NT2/D1 (cell line): ENCODE measurements around the gene SEMA3C.

Experiments
- DNase-seq: peaks from one replicate; pipeline ENCODE4 v3.0.0-alpha.2; 2011; ENCODE audit warnings: low read depth, low spot score
- H3K27me3 ChIP-seq: 2 replicates; pipeline ENCODE4 v1.6.0; 2011; ENCODE audit warnings: mild to moderate bottlenecking; ENCODE audit not compliant: insufficient read length, insufficient read depth
- H3K36me3 ChIP-seq: 2 replicates; pipeline ENCODE4 v1.6.1; 2011; ENCODE audit warnings: mild to moderate bottlenecking, low read length, mixed read lengths; ENCODE audit not compliant: insufficient read depth, insufficient read length
- H3K4me1 ChIP-seq: 2 replicates; pipeline ENCODE4 v1.5.1; 2011; ENCODE audit not compliant: insufficient read depth, insufficient read length
- H3K4me3 ChIP-seq: 2 replicates; pipeline ENCODE4 v1.5.1; 2011; ENCODE audit warnings: low read depth; ENCODE audit not compliant: insufficient read length
- H3K9ac ChIP-seq: 2 replicates; pipeline ENCODE4 v1.6.0; 2011; ENCODE audit warnings: low read depth; ENCODE audit not compliant: insufficient read length
- H3K9me3 ChIP-seq: 2 replicates; pipeline ENCODE4 v1.5.1; 2011; ENCODE audit warnings: mild to moderate bottlenecking, low read length; ENCODE audit not compliant: insufficient read depth
- SUZ12 ChIP-seq: IDR thresholded peaks from 2 replicates; pipeline ENCODE4 v1.6.1; 2011; ENCODE audit not compliant: insufficient read length, insufficient read depth; ENCODE audit errors: extremely low read depth
- YY1 ChIP-seq: IDR thresholded peaks from 2 replicates; pipeline ENCODE4 v1.6.1; 2011; ENCODE audit not compliant: insufficient read length, insufficient read depth
- ZNF274 ChIP-seq: IDR thresholded peaks from 2 replicates; pipeline ENCODE4 v1.6.1; 2011; ENCODE audit warnings: mild to moderate bottlenecking, low read depth, low read length

SEMA3C gene

DNA sequence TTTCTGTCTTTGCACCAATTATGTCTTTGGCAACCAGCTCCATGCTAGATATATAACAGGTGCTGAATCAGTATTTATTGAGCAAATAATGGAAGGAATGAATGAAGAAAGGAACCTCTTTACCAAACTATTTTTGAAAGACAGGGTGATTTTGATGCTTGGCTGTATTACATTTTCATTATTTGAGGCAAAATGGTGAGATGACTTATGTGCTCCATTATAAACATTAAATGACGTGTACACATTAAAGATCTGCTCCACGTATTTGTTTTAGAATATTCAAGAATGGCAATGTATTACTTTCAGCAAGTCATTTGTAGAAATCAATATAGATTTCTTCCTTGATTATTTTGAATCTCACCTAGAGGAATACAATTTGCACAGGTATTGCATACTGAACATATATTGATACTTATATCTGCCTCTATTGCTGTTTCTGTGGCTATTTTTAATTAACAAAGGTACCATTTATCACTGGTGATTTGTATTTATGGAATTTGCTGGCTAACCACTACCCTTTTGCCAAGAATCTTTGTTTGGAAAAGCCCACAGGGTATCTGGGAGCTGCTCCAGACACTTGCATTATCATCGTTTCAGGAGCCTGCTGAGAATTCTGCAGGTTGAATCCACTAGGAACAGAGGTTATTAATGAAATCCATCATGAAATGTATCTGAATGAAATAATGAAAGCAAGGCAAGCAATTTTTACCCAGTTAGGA, 92.2 kb downstream of the SEMA3C start:
- Histone ChIP-seq H3K9me3 (no peaks in the 10 kb centered on the region), H3K9ac (no peak overlapping the region), H3K4me1 (no peaks in the 10 kb centered on the region), H3K4me3 (no peak overlapping the region), H3K27me3 (no peaks in the 10 kb centered on the region), H3K36me3 (no peaks in the 10 kb centered on the region)
- DNase-seq: no peak
- TF ChIP-seq YY1 (no peak), ZNF274 (no peak), SUZ12 (no peak)

DNA sequence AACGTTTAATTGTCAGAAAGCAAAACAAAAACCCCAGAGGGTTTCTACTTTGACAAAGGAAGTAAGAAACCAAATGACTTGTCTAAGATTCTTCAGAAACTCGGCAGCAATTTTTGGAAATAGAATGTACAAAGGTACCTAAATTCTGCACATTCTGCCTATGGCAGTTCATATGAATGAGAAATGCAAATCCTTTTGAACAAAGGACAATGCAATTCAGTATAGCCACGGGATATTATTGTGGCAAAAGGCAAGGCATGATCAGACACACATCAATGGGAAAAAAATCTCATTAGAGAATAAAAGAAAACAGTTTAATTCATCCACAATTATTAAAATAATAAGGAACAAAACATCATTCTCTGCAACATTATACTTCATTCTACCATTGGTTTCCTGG, 93.4 kb downstream of the SEMA3C start:
- Histone ChIP-seq H3K27me3 (no peaks in the 10 kb centered on the region), H3K4me3 (no peak overlapping the region), H3K36me3 (no peaks in the 10 kb centered on the region), H3K4me1 (no peaks in the 10 kb centered on the region), H3K9me3 (no peaks in the 10 kb centered on the region), H3K9ac (no peak overlapping the region)
- DNase-seq: no peak
- no peak for TF ChIP-seq SUZ12
- no peak for TF ChIP-seq ZNF274
- TF ChIP-seq YY1: no peak

DNA sequence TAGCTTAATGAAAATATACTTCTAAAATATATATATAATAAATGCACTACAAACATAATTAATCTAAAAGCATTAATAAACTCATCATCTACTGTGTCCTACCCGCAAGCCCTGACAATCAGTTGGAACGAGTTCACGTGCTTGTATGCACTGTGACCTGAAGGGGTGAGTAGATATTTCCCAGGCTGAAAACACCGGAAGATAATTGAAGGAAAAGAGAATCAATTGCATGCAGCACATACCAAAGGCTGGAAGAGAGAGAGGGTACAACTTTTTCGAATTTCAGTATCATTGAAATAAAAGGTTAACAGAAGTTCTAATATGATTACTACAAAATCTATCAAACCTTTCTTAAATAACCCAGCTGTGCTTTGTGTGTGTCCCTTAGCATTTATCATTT, 94.6 kb downstream of the SEMA3C start:
- no peaks in the 10 kb centered on the region for H3K4me1 ChIP-seq
- H3K9me3 ChIP-seq: no peaks in the 10 kb centered on the region
- no peak overlapping the region for H3K4me3 ChIP-seq
- no peak for DNase-seq
- no peaks in the 10 kb centered on the region for H3K27me3 ChIP-seq
- no peak for TF ChIP-seq ZNF274
- no peak for TF ChIP-seq SUZ12
- TF ChIP-seq YY1: no peak
- H3K9ac ChIP-seq: no peak overlapping the region
- H3K36me3 ChIP-seq: no peaks in the 10 kb centered on the region

DNA sequence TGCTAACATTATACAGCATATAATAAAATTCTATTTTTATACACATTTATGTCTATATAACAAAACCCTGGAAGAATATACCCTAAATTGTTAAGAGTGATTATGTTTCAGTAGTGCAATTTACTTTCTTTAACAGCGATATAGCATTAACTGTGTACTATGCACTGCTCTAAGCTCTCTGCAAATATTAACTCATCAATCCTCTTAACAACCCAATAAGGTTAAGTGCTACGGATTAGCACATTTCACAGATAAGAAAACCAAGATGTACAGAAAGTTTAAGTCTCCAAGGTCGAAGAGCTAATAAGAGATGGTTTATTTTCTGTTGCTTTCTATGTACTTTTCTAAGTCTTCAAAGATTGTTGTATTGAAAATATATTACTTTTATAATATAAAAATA, 95.8 kb downstream of the SEMA3C start:
- TF ChIP-seq YY1: no peak
- TF ChIP-seq SUZ12: no peak
- no peak for TF ChIP-seq ZNF274
- no peaks in the 10 kb centered on the region for H3K27me3 ChIP-seq
- no peak overlapping the region for H3K9ac ChIP-seq
- no peaks in the 10 kb centered on the region for H3K4me1 ChIP-seq
- H3K36me3 ChIP-seq: no peaks in the 10 kb centered on the region
- no peak overlapping the region for H3K4me3 ChIP-seq
- no peak for DNase-seq
- H3K9me3 ChIP-seq: no peaks in the 10 kb centered on the region

DNA sequence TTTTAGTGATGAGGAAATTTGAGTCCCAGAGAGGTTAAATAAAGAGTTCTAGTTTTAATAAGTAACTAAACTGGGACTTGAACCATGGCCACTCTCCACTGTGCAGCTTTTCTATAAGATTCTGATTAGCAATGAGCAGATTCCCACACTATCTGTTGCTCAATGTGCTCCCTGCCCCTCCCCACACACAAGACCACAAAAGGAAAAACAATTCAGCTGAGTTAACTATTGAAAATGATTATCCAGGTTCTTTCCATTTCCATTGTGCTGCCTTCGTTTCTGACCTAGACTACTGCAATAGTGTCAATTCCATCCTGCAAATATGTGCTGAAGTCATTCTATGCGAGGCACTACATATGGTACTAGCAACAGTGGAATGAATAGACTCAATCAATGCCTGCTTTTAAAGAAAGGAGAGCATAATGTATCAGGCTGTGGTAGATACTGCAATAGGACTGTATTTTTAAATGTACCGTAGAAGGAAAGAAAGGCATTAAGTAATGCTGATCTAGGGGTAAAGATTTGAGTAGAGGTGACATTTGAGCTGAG, 97.0 kb downstream of the SEMA3C start:
- Histone ChIP-seq H3K9me3 (no peaks in the 10 kb centered on the region), H3K4me1 (no peaks in the 10 kb centered on the region), H3K4me3 (no peak overlapping the region), H3K36me3 (no peaks in the 10 kb centered on the region), H3K9ac (no peak overlapping the region), H3K27me3 (no peaks in the 10 kb centered on the region)
- DNase-seq: no peak
- TF ChIP-seq ZNF274: no peak
- no peak for TF ChIP-seq YY1

DNA sequence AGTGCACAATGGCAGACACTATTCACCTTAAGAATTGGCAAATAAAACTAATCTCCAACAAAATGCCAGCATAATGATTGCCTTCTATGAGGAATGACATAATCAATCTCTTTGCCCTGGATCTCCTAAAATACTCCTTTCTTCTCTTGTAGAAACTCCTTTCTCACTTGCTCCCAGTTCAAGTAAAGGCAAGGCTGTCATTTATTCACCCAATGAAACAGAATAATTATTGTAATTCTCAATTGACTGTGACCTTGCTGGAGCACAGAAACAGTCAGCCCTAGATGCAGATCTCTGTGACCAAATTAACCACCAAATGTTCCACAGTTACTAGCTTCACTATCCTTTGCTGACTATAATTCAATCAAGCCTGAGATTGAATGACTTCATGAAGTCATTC, 99.3 kb downstream of the SEMA3C start:
- DNase-seq: no peak

DNA sequence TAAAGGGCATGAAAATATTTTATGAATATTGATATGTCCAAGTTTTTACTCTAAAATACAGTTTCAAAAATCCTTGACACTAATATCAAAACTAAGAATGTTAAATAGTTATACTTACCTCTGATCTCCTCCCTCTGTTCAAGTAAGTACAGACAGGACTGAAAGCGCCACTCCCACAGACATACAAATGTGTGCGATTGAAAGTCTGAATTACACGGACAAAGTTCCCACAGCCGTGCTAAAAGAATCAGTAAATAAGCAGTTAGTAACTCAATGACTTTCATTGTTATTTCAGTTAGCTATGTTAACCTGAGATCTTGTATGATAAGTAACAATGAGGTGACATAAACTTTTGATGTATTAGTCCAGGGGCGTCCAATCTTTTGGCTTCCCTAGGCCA, 100.7 kb downstream of the SEMA3C start:
- no peaks in the 10 kb centered on the region for H3K4me1 ChIP-seq
- no peak for DNase-seq
- H3K9ac ChIP-seq: no peak overlapping the region
- no peak overlapping the region for H3K4me3 ChIP-seq
- no peaks in the 10 kb centered on the region for H3K9me3 ChIP-seq
- no peaks in the 10 kb centered on the region for H3K27me3 ChIP-seq
- TF ChIP-seq SUZ12 (no peak), ZNF274 (no peak), YY1 (no peak)
- H3K36me3 ChIP-seq: no peaks in the 10 kb centered on the region

More for the DNA sequence above, 99.3 kb downstream of the SEMA3C start:
- Histone ChIP-seq H3K9me3 (no peaks in the 10 kb centered on the region), H3K9ac (no peak overlapping the region), H3K36me3 (no peaks in the 10 kb centered on the region), H3K27me3 (no peaks in the 10 kb centered on the region), H3K4me3 (no peak overlapping the region), H3K4me1 (no peaks in the 10 kb centered on the region)
- TF ChIP-seq YY1 (no peak), ZNF274 (no peak), SUZ12 (no peak)
